Measurements from ENCODE around the gene ENTPD1. TPM values are rescaled to one million over a fixed set of nuclear protein-coding genes. Genes with fewer than 3 reads are reported as not detected.
"Not testable (repeated sequence)": the region's sequence is repeated elsewhere in the genome, so short reads cannot be mapped to it uniquely, and the experiment has no call there.

Gene ENTPD1, protein sequence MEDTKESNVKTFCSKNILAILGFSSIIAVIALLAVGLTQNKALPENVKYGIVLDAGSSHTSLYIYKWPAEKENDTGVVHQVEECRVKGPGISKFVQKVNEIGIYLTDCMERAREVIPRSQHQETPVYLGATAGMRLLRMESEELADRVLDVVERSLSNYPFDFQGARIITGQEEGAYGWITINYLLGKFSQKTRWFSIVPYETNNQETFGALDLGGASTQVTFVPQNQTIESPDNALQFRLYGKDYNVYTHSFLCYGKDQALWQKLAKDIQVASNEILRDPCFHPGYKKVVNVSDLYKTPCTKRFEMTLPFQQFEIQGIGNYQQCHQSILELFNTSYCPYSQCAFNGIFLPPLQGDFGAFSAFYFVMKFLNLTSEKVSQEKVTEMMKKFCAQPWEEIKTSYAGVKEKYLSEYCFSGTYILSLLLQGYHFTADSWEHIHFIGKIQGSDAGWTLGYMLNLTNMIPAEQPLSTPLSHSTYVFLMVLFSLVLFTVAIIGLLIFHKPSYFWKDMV
- total RNA-seq = 8.9 TPM

DNA sequence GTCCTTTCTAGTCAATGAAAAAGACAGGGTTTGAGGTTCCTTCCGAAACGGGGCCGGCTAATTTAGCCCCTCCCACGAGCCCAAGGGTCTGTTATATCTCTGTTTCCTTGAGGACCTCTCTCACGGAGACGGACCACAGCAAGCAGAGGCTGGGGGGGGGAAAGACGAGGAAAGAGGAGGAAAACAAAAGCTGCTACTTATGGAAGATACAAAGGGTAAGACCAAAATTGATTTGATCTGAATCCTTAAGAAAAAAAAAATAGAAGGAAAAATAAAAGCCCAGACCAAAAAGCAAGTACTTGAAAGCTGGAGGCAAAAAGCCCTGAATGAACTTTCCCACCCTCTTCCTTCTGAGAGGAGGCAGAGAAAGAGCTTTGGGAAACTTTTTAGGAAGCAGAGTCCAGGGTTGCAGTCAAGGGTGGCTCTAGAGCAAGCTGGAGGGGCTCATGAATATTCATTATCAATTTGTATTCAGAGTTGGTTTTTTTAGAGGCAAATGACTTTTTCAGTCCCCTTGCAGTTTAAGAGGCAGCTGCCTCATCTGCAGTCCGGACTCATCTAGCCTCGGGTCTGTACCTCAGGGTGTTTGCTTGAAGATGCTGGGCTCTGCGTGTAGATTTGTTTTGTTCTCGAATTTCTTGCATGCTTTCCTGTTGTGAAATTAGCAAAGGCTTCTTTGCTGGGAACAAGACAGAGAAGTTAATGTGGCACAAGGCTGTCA, at the start of gene ENTPD1:
ENTPD1 (plus strand) TSS at position 123 of the 721 bp plus-strand sequence; CDS start at position 200, 77 bp downstream.
- H3K9me3 ChIP-seq (ENCODE audit: control insufficient read depth in 3 of 3, low read length in 3 of 3) = no peaks in the 10 kb centered on the region
- H3K36me3 ChIP-seq (ENCODE audit: control insufficient read depth in 3 of 3, insufficient read depth in 3 of 3, low read length in 3 of 3) = no peaks in the 10 kb centered on the region
- no peaks in the 10 kb centered on the region for H3K27me3 ChIP-seq (ENCODE audit: control insufficient read depth in 3 of 3, insufficient read depth in 3 of 3, low read length in 3 of 3)
- peak within 1 kb of the TSS; percentile 14 to 57 (median 21) for H3K4me3 ChIP-seq (ENCODE audit: low read length in 3 of 3)
- H3K4me1 ChIP-seq (ENCODE audit: control insufficient read depth in 3 of 3, insufficient read depth in 3 of 3, low read length in 3 of 3) = peaks cover 2 to 4% (median 2%) of the 10 kb centered on the region in 3 donors
- H3K27ac ChIP-seq (ENCODE audit: low read depth, low read length) = peak within 1 kb of the TSS; percentile 54
- peak within 1 kb of the TSS; percentile 42 to 59 (median 55) for H3K9ac ChIP-seq (ENCODE audit: low read depth in 1 of 3, low read length in 3 of 3)

DNA sequence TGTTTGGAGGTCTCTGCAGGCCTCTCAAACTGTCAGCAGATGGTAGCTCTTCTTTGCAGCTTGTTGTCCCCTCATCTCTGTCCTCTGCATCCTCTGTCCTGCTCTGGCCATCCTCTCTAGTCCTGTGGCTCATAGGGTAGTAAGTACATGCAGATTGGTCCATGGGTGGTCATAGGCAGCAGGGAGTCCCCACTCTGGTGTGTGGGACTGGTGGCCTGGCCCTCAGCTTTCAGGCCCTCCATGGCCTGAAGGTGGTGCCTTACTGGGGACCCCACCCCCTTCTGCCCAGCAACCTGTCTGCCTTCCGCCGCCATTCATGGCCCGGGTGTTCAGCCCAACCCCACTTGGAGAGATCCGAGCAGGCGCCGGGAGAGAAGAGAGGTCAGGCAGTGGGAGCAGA, 49.4 kb upstream of the ENTPD1 start:
- H3K9ac ChIP-seq (ENCODE audit: low read depth in 1 of 3, low read length in 3 of 3) = no peak overlapping the region
- no peaks in the 10 kb centered on the region for H3K36me3 ChIP-seq (ENCODE audit: control insufficient read depth in 3 of 3, insufficient read depth in 3 of 3, low read length in 3 of 3)
- no peak overlapping the region for H3K4me3 ChIP-seq (ENCODE audit: low read length in 3 of 3)
- H3K9me3 ChIP-seq (ENCODE audit: control insufficient read depth in 3 of 3, low read length in 3 of 3) = no peaks in the 10 kb centered on the region
- H3K27me3 ChIP-seq (ENCODE audit: control insufficient read depth in 3 of 3, insufficient read depth in 3 of 3, low read length in 3 of 3) = no peaks in the 10 kb centered on the region
- H3K27ac ChIP-seq (ENCODE audit: low read depth, low read length) = no peak overlapping the region
- no peaks in the 10 kb centered on the region for H3K4me1 ChIP-seq (ENCODE audit: control insufficient read depth in 3 of 3, insufficient read depth in 3 of 3, low read length in 3 of 3)

DNA sequence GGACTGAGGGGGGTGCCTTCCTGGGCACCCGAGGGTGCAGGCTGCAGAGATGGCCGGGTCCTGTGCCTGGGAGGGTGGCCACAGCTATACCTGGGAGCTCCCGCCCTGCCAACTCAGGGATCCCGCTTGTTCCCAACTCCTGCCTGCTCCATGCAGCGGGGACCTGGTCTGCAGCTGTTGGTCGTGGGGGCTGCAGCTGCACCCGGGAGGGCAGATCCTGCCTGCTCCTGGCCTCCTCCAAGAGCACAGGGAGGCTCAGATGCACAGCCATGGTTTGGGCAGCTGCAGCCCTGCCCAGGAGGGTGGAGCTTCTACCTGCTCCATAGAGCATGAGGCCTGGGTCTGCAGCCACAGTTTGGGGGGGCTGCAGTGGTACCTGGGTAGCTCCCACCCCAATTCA, 49.0 kb upstream of the ENTPD1 start:
- Histone ChIP-seq H3K9ac (ENCODE audit: low read depth in 1 of 3, low read length in 3 of 3) (no peak overlapping the region), H3K27ac (ENCODE audit: low read depth, low read length) (no peak overlapping the region), H3K27me3 (ENCODE audit: control insufficient read depth in 3 of 3, insufficient read depth in 3 of 3, low read length in 3 of 3) (no peaks in the 10 kb centered on the region), H3K4me3 (ENCODE audit: low read length in 3 of 3) (no peak overlapping the region), H3K9me3 (ENCODE audit: control insufficient read depth in 3 of 3, low read length in 3 of 3) (no peaks in the 10 kb centered on the region), H3K4me1 (ENCODE audit: control insufficient read depth in 3 of 3, insufficient read depth in 3 of 3, low read length in 3 of 3) (no peaks in the 10 kb centered on the region), H3K36me3 (ENCODE audit: control insufficient read depth in 3 of 3, insufficient read depth in 3 of 3, low read length in 3 of 3) (no peaks in the 10 kb centered on the region)

DNA sequence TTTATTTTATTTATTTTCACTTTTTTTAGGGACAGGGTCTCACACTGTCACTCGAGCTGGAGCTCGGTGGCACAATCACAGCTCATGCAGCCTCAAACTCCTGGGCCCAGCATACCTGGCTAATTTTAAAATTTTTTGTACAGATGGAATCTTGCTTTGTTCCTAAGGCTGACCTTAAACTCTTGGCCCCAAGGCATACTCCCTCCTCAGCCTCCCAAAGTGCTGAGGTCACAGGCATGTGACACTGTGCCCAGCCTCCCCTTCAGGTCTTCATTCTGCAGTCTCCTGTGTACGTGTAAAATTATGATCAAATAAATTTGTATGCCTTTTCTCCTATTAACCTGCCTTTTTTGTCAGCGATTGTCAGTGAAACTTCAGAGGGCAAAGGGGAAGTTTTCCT, 44.5 kb upstream of the ENTPD1 start:
- no peak overlapping the region for H3K27ac ChIP-seq (ENCODE audit: low read depth, low read length)
- no peaks in the 10 kb centered on the region for H3K36me3 ChIP-seq (ENCODE audit: control insufficient read depth in 3 of 3, insufficient read depth in 3 of 3, low read length in 3 of 3)
- no peaks in the 10 kb centered on the region for H3K9me3 ChIP-seq (ENCODE audit: control insufficient read depth in 3 of 3, low read length in 3 of 3)
- no peaks in the 10 kb centered on the region for H3K27me3 ChIP-seq (ENCODE audit: control insufficient read depth in 3 of 3, insufficient read depth in 3 of 3, low read length in 3 of 3)
- no peaks in the 10 kb centered on the region for H3K4me1 ChIP-seq (ENCODE audit: control insufficient read depth in 3 of 3, insufficient read depth in 3 of 3, low read length in 3 of 3)
- no peak overlapping the region for H3K9ac ChIP-seq (ENCODE audit: low read depth in 1 of 3, low read length in 3 of 3)
- H3K4me3 ChIP-seq (ENCODE audit: low read length in 3 of 3) = no peak overlapping the region

DNA sequence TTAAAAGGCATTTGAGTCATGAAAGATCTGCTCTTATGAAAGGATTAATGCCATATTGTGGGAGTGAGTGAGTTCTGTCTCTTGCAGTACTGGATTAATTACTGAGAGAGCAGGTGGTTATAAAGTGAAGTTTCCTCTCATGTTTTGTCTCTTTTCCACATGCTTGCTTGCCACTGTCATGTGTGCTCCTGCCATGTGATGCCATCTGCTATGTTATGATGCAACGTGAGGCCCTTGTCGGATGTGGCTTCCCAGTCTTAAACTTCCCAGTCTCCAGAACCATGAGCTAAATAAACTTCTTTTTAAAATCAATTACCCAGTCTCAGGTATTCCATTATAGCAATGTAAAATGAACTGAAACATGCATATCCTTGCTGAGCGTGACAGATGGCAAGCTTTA, 39.5 kb upstream of the ENTPD1 start:
- H3K4me1 ChIP-seq (ENCODE audit: control insufficient read depth in 3 of 3, insufficient read depth in 3 of 3, low read length in 3 of 3) = no peaks in the 10 kb centered on the region
- H3K27me3 ChIP-seq (ENCODE audit: control insufficient read depth in 3 of 3, insufficient read depth in 3 of 3, low read length in 3 of 3) = no peaks in the 10 kb centered on the region
- no peak overlapping the region for H3K9ac ChIP-seq (ENCODE audit: low read depth in 1 of 3, low read length in 3 of 3)
- no peak overlapping the region for H3K27ac ChIP-seq (ENCODE audit: low read depth, low read length)
- H3K9me3 ChIP-seq (ENCODE audit: control insufficient read depth in 3 of 3, low read length in 3 of 3) = no peaks in the 10 kb centered on the region
- no peak overlapping the region for H3K4me3 ChIP-seq (ENCODE audit: low read length in 3 of 3)
- H3K36me3 ChIP-seq (ENCODE audit: control insufficient read depth in 3 of 3, insufficient read depth in 3 of 3, low read length in 3 of 3) = no peaks in the 10 kb centered on the region

DNA sequence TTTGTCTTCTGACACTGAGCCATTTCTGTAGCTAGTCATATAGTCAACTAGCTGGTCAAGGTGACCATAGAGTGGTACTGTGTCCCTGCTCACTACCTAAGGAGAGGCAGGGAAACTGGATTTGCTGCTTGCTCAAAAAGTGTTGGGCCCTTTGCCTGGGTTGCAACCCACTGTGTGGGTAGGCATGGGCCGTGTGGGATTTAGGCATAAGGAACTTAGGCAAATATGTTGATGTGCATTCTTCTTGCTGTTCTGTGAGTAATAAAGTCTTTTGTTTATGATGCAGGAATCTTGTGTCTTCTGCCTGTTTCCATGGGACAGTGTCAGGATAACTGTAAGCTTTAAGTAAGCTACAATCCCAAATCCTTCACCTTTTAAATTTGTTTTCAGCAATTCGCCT, 39.1 kb upstream of the ENTPD1 start:
- no peak overlapping the region for H3K4me3 ChIP-seq (ENCODE audit: low read length in 3 of 3)
- no peaks in the 10 kb centered on the region for H3K27me3 ChIP-seq (ENCODE audit: control insufficient read depth in 3 of 3, insufficient read depth in 3 of 3, low read length in 3 of 3)
- H3K4me1 ChIP-seq (ENCODE audit: control insufficient read depth in 3 of 3, insufficient read depth in 3 of 3, low read length in 3 of 3) = no peaks in the 10 kb centered on the region
- H3K9ac ChIP-seq (ENCODE audit: low read depth in 1 of 3, low read length in 3 of 3) = no peak overlapping the region
- no peaks in the 10 kb centered on the region for H3K9me3 ChIP-seq (ENCODE audit: control insufficient read depth in 3 of 3, low read length in 3 of 3)
- no peaks in the 10 kb centered on the region for H3K36me3 ChIP-seq (ENCODE audit: control insufficient read depth in 3 of 3, insufficient read depth in 3 of 3, low read length in 3 of 3)
- no peak overlapping the region for H3K27ac ChIP-seq (ENCODE audit: low read depth, low read length)

DNA sequence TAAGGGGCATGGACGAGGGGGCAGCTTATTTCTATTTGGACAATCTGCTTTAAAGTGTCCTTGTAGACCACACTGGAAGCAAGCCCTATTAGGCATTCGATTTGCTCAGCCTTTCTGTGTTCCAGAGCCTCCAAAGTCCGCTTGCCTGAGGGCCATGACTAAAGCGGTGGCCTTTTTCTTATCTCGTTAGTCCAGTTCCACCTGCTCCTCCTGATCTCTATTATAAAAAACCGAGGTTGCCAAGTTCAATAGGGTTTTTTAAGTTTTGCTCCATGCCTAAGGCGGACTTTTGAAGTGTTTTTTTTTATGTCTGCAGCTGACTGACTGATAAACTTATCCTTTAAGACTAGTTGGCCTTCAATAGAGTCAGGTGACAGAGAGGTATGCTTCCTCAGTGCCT, 35.2 kb upstream of the ENTPD1 start:
- H3K9me3 ChIP-seq (ENCODE audit: control insufficient read depth in 3 of 3, low read length in 3 of 3); H3K4me1 ChIP-seq (ENCODE audit: control insufficient read depth in 3 of 3, insufficient read depth in 3 of 3, low read length in 3 of 3); H3K4me3 ChIP-seq (ENCODE audit: low read length in 3 of 3); H3K27ac ChIP-seq (ENCODE audit: low read depth, low read length); H3K9ac ChIP-seq (ENCODE audit: low read depth in 1 of 3, low read length in 3 of 3); H3K36me3 ChIP-seq (ENCODE audit: control insufficient read depth in 3 of 3, insufficient read depth in 3 of 3, low read length in 3 of 3); H3K27me3 ChIP-seq (ENCODE audit: control insufficient read depth in 3 of 3, insufficient read depth in 3 of 3, low read length in 3 of 3): not testable (repeated sequence)

DNA sequence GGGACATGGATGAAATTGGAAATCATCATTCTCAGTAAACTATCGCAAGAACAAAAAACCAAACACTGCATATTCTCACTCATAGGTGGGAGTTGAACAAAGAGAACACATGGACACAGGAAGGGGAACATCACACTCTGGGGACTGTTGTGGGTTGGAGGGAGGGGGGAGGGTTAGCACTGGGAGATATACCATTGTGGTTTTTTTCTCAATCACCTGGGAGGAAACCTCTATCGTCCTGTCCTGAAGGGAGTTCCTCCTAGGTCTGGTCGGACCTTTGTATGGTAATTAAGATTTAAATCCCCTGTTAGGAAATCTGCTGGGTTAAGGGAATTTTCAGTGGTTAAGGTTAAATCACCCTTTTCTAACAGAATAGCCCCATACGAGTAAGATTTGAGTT, 33.5 kb upstream of the ENTPD1 start:
- not testable (repeated sequence) for H3K9ac ChIP-seq (ENCODE audit: low read depth in 1 of 3, low read length in 3 of 3); H3K27me3 ChIP-seq (ENCODE audit: control insufficient read depth in 3 of 3, insufficient read depth in 3 of 3, low read length in 3 of 3); H3K4me3 ChIP-seq (ENCODE audit: low read length in 3 of 3); H3K27ac ChIP-seq (ENCODE audit: low read depth, low read length); H3K9me3 ChIP-seq (ENCODE audit: control insufficient read depth in 3 of 3, low read length in 3 of 3); H3K4me1 ChIP-seq (ENCODE audit: control insufficient read depth in 3 of 3, insufficient read depth in 3 of 3, low read length in 3 of 3); H3K36me3 ChIP-seq (ENCODE audit: control insufficient read depth in 3 of 3, insufficient read depth in 3 of 3, low read length in 3 of 3)

DNA sequence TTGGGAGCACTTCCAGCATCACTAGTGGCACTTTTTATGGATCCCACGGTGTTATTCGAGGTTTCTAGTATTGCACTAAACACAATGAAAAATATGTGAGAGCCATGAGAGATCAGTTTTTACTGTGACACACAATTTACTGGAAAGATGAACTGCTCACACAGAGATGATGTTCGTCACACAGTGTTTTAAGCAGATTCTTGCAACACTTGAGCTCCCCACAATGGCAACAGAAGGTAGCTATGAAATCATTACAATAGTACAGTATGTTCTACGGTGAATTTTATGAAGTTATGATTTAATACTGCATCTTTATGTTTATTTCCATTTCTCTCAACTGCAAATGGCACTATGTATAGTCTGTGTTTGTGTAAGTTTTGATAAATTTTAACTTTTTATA, 27.4 kb upstream of the ENTPD1 start:
- Histone ChIP-seq H3K27me3 (ENCODE audit: control insufficient read depth in 3 of 3, insufficient read depth in 3 of 3, low read length in 3 of 3) (no peaks in the 10 kb centered on the region), H3K4me3 (ENCODE audit: low read length in 3 of 3) (no peak overlapping the region), H3K9me3 (ENCODE audit: control insufficient read depth in 3 of 3, low read length in 3 of 3) (no peaks in the 10 kb centered on the region), H3K36me3 (ENCODE audit: control insufficient read depth in 3 of 3, insufficient read depth in 3 of 3, low read length in 3 of 3) (no peaks in the 10 kb centered on the region), H3K9ac (ENCODE audit: low read depth in 1 of 3, low read length in 3 of 3) (no peak overlapping the region), H3K27ac (ENCODE audit: low read depth, low read length) (no peak overlapping the region), H3K4me1 (ENCODE audit: control insufficient read depth in 3 of 3, insufficient read depth in 3 of 3, low read length in 3 of 3) (peaks cover 0 to 3% (median 0%) of the 10 kb centered on the region in 3 donors)
